Raji (cell line): ENCODE measurements around the gene C4orf50.

Experiments
- POLR2A ChIP-seq: IDR thresholded peaks from 2 replicates; pipeline ENCODE4 v1.6.1; 2011; ENCODE audit warnings: low read depth, low read length, control low read depth; ENCODE audit not compliant: insufficient read depth

The C4orf50 gene

DNA sequence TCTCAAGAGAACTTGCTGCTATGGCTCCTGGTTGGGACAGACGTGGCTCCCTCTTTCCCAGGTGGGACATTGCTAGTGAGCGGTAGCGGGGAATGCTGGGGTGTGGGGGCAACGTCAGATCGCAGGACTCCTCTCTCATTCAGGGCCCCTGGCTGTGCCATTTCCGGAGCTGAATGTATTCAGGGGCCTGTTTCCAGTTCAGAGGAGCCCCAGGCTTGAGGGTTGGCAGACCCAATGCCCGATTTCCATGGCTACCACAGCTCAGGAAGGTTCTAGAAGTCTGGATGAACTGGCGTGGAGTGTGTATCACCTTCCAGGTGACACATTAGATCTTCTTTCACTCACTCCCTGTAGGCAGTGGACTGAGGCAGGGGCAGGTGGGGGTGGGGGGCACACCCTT, 99.2 kb downstream of the C4orf50 start:
- TF ChIP-seq POLR2A: no peak

DNA sequence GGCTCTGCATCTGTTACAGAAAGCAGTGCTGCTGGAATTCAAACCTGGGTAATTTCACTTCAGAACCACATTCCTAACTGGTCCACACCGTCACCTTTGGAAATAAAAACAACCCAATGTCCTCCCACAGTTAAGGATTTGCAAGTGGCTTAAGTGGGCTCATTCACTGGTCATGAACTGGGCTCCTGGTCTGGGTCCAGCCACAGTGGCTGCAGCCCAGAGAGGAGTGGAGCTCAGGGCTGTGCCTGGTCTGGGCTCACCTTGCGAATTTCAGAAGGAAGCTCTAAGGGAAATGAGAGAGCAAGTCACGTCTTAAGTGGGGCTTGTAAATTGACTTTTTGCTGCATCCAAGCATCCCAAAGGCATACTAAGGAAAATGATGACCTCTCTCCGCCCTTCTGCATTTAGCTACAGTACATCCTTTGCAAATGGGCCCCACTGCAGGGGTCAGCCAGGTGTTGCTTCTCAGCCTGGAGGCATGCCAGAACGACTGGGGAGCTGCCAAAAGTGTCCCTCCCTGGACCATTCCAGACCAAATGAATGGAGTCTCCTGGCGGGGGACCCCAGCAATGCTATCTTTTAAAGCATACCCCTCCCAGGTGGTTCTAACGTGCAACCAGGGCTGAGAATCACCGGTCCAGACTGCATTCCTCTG, 99.8 kb downstream of the C4orf50 start:
- TF ChIP-seq POLR2A: no peak

DNA sequence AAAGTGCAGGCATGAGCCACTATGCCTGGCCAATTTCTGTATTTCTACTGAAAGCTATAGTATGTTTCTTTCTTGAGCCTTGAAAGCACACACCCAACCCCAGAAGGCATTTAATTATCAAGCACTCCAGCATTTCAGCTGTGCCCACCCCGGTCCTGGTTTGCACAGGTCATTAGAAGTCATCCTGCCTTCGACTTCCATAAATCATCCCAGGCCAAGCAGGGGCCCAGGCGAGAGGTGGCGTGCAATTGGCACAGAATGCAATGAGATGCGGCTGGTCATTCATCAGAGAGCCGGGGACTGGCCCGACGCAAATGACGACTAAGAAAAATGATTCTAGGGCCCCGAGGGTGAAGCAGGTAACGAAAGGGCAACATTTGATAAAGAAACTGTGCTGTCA, 100.6 kb downstream of the C4orf50 start:
- no peak for TF ChIP-seq POLR2A

DNA sequence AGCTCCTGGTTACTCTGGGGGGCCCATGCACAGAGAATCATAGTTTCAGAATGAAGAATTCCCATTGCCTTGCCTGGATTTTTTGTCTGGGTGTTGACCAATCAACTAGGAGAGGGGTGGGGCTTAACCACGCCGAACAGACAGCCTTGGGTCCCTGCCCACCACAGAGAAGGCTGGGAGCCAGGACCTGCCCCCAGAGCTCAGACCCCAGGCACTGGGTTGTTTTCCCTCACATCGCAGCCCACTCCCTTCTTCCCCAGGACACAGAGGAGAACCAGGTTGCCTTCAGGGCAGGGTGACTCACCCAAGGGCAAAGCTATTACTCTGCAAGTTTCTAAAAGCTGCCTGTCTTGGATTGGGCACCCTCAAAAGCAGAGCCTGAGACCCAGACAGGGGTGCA, 102.0 kb downstream of the C4orf50 start:
- TF ChIP-seq POLR2A: no peak

DNA sequence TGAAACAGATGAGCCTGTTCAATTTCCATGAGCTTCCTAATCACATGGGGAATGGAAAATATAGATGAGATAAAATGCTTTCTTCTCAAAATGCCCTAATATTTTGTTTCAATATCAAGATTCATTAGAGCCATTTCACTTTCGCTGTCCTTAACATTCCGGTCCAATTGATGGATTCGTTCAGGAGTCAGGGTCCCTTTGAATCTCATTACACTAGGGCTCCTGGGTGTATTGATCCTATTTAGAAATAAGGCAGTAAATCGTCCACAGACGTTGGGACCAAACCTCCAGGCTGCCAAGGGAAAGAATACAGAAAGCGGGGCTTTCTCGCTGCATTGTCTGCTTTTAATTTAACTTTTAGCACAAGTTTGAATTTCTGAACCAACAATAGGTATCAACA, 104.8 kb downstream of the C4orf50 start:
- TF ChIP-seq POLR2A: no peak

DNA sequence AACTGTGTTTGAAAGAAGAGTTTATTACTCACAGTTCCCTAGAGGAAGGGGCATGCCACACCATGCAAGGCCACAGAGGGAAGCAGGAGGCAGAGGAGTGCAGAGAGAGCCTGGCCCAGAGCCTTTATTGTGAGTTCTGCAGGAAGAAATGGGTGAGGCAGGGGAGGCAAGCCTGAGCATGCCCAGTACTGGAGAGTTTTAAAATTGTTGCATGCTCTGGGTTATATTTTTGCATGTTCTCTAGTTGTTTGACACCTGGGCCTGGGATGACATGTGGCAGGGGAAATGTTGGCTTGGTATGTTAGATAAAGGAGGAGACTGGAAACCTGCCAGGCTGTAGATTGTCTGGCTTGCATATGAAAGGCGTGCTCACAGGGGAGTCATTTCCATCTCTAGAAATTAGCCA, 105.6 kb downstream of the C4orf50 start:
- no peak for TF ChIP-seq POLR2A

DNA sequence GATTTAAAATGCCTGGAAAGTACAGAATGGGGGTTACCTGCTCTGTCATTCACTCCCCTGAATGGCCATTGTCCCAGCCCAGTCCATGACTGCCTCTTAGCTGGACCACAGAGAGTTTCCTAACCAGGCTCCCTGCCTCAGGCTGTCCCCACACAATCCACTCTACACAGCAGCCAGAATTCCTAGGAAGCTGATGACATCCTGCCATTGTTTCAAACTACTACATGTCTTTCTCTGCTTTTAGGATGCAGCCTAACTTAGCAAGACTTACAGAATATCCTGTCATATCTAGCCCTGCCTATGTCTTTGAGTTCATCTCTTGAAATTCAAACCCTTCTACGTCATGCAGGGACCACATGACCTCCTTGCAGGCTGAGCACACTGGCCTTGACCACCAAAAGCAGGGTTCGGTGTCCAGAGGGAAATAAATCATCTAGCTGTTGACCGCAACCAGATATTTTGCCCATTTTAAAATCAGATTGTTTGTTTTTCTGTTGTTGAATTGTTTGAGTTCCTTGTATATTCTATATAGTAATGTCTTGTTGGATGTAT, 109.3 kb downstream of the C4orf50 start:
- no peak for TF ChIP-seq POLR2A

DNA sequence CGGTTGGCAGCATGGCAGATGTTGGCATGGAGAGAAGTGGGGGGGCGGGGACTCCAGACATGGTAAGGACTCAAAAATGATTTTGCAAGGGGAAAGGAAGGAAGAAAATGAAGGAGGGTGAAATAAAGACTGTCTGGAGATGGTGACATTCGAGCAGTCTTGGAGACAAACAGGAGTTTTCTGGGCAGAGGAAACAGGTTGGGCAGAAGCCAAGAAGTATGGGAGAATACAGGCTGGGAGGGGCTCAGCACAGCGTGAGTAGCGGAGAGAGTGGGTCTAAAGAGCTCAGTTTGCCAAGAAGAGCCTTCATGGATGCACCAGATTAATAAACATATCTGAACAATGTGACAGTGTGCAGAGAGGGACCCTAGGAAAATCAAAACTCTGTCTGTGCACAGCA, 112.0 kb downstream of the C4orf50 start:
- TF ChIP-seq POLR2A: no peak

DNA sequence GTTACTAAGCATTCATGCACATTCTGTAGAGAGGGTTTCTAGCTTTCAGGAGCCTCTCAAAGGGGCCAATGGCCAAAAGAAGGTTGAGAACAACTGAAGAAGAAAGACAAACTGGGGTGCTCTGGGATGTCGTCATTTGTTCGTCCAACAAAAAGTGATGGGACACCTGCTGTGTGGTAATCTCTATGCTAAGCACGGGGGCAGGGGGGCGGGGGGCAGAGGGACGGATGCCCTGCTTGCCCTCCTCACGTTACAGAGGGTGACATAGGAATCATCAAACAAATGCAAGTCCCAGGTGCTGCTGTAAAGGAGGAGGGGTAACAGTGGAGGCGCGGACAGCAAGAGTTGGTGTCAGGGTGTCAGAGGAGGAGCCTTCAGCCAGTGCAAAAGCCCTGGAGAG, 112.5 kb downstream of the C4orf50 start:
- no peak for TF ChIP-seq POLR2A

DNA sequence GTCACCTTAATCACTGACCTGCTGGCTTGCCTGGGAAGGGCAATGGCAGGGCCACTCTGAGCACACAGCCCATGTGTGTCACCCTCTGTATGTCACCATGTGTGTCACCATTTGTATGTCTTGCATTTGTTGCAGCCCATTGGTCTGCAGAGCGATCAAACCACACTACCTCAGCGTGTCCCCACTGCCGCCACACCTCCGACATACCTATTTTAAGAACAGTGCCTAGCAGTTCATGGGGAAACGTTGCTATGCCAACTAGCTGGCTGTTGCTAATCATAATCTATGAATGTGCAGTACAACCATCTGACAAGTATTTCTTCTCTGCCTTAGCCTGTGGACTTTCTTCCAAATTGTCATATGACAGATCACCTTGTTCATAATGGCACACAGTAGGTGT, 117.4 kb downstream of the C4orf50 start:
- TF ChIP-seq POLR2A: no peak

DNA sequence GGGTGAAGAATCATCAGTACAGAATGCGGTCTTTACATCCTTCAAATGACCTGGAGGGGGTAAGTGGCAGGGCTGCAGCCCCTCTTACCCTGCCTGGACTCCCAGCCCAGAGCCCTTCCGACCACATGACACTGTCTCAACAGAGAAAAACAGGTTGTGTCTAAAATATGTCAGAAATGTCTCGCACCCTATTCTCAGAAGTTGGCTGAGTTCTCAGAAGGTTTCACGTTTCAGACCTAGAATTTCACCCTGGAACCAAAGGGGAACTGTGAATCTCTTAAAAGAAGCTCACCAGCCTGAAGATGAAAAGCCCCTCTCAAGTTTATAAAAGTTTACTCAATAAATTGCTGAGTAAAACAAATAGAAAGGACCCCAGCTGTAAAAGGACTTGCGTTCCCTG, 118.3 kb downstream of the C4orf50 start:
- no peak for TF ChIP-seq POLR2A

DNA sequence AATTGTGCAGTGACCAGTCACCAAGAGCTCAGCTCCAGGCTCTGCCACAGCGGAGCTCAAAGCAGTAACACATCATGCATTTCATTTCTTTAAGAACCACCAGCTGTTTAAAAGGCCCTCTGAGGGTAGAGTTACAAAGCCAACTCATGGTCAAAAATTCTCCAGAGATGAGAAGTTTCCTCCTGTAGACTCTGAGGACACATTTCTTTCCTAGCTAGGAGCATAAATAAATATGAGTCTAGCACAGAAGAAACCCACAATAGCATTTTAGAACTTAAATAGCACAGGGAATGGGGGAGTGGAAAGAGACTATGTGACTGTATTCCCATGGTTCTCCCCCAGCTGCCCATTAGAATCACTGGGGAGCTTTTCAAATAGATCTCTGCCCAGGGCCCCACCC, 118.8 kb downstream of the C4orf50 start:
- TF ChIP-seq POLR2A: no peak

DNA sequence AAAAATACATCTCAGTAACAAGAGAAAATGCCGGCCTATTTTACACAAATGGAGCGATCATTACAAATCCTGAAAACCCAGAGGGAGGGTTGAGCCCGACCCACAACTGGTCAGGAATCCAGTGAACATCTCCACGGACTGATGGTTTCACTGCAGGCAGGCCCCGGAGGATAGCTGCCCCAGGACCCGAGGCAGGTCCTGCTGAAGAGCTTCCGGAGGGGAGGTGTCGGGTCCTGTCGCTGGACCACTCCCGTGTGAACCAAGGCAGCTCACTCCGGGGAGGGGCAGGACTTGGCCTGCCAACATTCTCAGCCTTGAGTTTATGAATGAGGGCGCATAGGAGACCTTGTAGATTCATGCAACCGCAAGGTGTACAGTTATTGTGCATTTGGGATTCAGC, 120.6 kb downstream of the C4orf50 start:
- TF ChIP-seq POLR2A: no peak

DNA sequence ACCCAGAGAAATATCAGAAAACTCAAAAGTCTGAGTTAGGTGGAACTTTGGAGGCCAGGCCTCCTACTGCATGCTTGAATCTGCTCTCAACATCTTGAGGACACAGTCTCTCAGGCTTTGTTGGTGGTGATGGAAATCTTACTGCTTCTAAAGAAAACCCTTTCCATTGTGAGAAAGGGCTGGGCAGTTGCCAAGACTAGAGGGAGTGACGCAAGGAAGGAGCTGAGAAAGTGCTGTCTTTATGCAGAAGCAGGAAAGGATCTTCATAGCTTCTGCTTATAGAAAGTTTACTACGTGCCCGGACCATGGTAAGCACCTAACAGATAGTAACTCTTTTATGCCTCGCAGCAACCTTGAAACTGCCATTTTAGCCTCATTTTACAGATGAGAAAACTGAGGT, 122.9 kb downstream of the C4orf50 start:
- no peak for TF ChIP-seq POLR2A

DNA sequence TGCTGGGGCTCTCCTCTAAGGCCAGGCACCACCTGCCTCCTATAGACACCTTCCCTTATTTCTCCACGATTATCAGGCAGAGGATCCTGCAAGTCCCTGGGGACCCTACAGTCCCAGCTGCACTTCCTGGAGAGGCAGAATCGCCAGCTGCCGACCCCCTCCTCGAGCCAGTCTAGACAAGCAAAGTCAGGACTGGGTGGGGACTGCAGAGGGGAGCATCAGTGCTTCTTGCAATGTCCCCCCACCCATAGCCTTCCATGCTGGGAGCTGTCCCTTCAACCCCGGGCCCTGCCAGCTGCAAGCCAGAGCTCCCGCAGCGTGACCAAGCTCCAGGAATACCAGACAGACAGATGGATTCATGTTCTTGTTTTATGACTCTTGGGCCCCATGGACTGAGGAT, 124.0 kb downstream of the C4orf50 start:
- TF ChIP-seq POLR2A: no peak

DNA sequence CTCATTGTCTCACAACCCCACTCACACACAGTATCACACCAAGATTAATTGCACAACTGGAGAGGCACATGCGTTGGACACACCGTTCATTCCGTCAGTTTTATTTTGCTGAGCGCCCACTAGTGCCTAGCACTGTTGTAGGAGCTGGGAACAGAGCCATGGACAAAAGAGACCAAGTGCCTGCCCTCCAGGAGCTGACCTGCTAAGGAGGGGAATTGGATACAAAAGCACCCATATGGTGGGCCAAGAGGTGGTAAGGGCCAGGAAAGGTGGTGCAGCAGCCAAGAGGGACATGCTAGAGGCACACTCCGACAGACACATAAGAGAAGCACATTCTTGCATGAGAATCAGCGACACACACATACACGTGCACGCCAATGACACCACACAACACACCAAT, 124.6 kb downstream of the C4orf50 start:
- no peak for TF ChIP-seq POLR2A

DNA sequence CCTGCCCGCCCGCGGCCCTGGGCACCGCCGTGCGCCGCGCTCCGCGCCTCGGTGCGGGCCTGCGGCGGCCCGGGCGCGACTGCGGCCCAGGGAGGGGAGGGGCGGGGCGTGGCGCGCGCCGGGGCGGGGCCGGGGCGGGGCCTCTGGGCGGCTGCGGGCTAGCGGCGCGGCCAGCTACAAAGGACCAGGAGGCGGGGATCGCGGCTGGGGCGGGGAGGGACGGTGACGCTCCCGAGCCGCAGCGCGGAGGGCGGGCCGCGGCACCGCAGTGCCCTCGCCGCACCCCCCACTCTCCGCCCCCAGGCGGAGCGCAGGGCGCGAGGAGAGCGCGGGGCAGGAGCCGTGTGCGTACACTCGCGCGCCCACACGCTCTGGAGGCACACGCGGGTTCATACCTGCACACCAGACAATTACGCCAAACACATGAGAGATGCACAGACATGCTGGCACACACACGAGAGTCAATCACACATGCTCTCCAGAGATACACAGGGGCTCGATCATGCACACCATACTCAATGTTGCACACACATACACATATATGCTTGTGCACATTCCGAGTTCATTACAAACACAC, 125.1 kb downstream of the C4orf50 start, which contains the start of gene CRMP1:
CRMP1 (minus strand) TSS at position 83 of the 577 bp plus-strand sequence. CDS start 117 bp downstream, outside the sequence.
- no peak for TF ChIP-seq POLR2A
